Osteoblast (primary cell): ENCODE measurements around the gene WDR88. TPM values are rescaled to one million over a fixed set of nuclear protein-coding genes. Genes with fewer than 3 reads are reported as not detected.

Source experiments
- DNase-seq: peaks from one replicate; pipeline ENCODE4 v3.0.0; 2011; ENCODE audit warnings: low spot score, mixed read lengths; ENCODE audit not compliant: insufficient read length; ENCODE audit errors: missing footprints
- H2AFZ ChIP-seq: 2 replicates; pipeline ENCODE4 v1.6.0; 2011; ENCODE audit warnings: mild to moderate bottlenecking, low read length
- H3K27ac ChIP-seq: 2 replicates; pipeline ENCODE4 v1.5.1; 2011; ENCODE audit warnings: mild to moderate bottlenecking, low read depth, low read length, moderate library complexity
- H3K27me3 ChIP-seq: 2 replicates; pipeline ENCODE4 v1.6.0; 2012; ENCODE audit warnings: mild to moderate bottlenecking, control low read depth, inconsistent platforms, low read length, moderate library complexity; ENCODE audit not compliant: insufficient read depth
- H3K36me3 ChIP-seq: 2 replicates; pipeline ENCODE4 v1.5.1; 2011; ENCODE audit warnings: mild to moderate bottlenecking, low read length, control low read depth, moderate library complexity; ENCODE audit not compliant: insufficient read depth
- H3K4me1 ChIP-seq: 2 replicates; pipeline ENCODE4 v1.5.1; 2011; ENCODE audit warnings: mild to moderate bottlenecking, low read length, control low read depth, moderate library complexity; ENCODE audit not compliant: insufficient read depth
- H3K4me2 ChIP-seq: 2 replicates; pipeline ENCODE4 v1.6.0; 2011; ENCODE audit warnings: mild to moderate bottlenecking, low read length; ENCODE audit not compliant: insufficient read depth
- H3K4me3 ChIP-seq: fragments of 200-600 bp; sonication (generic); 3 replicates; pipeline ENCODE4 v1.5.1; 2012; ENCODE audit warnings: mild to moderate bottlenecking, low read length, inconsistent platforms; ENCODE audit not compliant: insufficient read depth
- H3K79me2 ChIP-seq: 2 replicates; pipeline ENCODE4 v1.6.0; 2012; ENCODE audit warnings: mild to moderate bottlenecking, low read length, control low read depth, inconsistent platforms; ENCODE audit not compliant: insufficient read depth
- H3K9me3 ChIP-seq: 2 replicates; pipeline ENCODE4 v1.5.1; 2011; ENCODE audit warnings: low read depth, low read length, control low read depth
- H4K20me1 ChIP-seq: 2 replicates; pipeline ENCODE4 v1.6.0; 2012; ENCODE audit warnings: mild to moderate bottlenecking, low read length, control low read depth; ENCODE audit not compliant: insufficient read depth
- CTCF ChIP-seq: IDR thresholded peaks from 2 replicates; pipeline ENCODE4 v1.5.1; 2011; ENCODE audit warnings: mild to moderate bottlenecking, low read depth, low read length, moderate library complexity; ENCODE audit errors: extremely low read depth
- total RNA-seq: library from RNA; depleted of rRNA; stranded (reverse); fragments of >200 nt; gene quantifications from 2 replicates; pipeline ENCODE4 v1.2.3, GENCODE V29; 2012

The WDR88 gene
- total RNA-seq, 1 donor: not detected

GRCh38 chr19:33176670-33177416, 44.9 kb downstream of the WDR88 start:
- Histone ChIP-seq H3K27ac (peak overlapping the region; percentile 85), H3K36me3 (no peaks in the 10 kb centered on the region), H3K27me3 (no peaks in the 10 kb centered on the region), H2AFZ (peak overlapping the region; percentile 95), H3K9me3 (no peaks in the 10 kb centered on the region), H3K4me3 (peak overlapping the region; percentile 89), H3K79me2 (peaks cover 12% of the 10 kb centered on the region), H3K4me1 (peaks cover 22% of the 10 kb centered on the region), H4K20me1 (no peaks in the 10 kb centered on the region), H3K4me2 (peak overlapping the region; percentile 93)
- DNase-seq: peak; percentile 99
- TF ChIP-seq CTCF: no peak

- peak overlapping the region; percentile 74 for H2AFZ ChIP-seq
- no peaks in the 10 kb centered on the region for H3K27me3 ChIP-seq
- peaks cover 18% of the 10 kb centered on the region for H3K4me1 ChIP-seq
- peak overlapping the region; percentile 70 for H3K4me3 ChIP-seq
- peak; percentile 94 for DNase-seq
- peaks cover 12% of the 10 kb centered on the region for H3K79me2 ChIP-seq
- no peak for TF ChIP-seq CTCF
- peak overlapping the region; percentile 66 for H3K27ac ChIP-seq
- H3K9me3 ChIP-seq: no peaks in the 10 kb centered on the region
- no peaks in the 10 kb centered on the region for H3K36me3 ChIP-seq
- H4K20me1 ChIP-seq: no peaks in the 10 kb centered on the region
- H3K4me2 ChIP-seq: peak overlapping the region; percentile 87
Observed at GRCh38 chr19:33177417-33177979, 45.6 kb downstream of the WDR88 start.

- H3K79me2 ChIP-seq: no peaks in the 10 kb centered on the region
- no peak overlapping the region for H3K4me2 ChIP-seq
- no peaks in the 10 kb centered on the region for H4K20me1 ChIP-seq
- H3K4me1 ChIP-seq: peaks cover 4% of the 10 kb centered on the region
- no peak for TF ChIP-seq CTCF
- no peak overlapping the region for H3K27ac ChIP-seq
- no peak overlapping the region for H3K4me3 ChIP-seq
- no peaks in the 10 kb centered on the region for H3K27me3 ChIP-seq
- H3K36me3 ChIP-seq: no peaks in the 10 kb centered on the region
- no peak overlapping the region for H2AFZ ChIP-seq
- no peak for DNase-seq
- H3K9me3 ChIP-seq: no peaks in the 10 kb centered on the region
Observed at GRCh38 chr19:33186431-33187182, 54.7 kb downstream of the WDR88 start.

- H3K27me3 ChIP-seq: no peaks in the 10 kb centered on the region
- no peak overlapping the region for H2AFZ ChIP-seq
- peaks cover 4% of the 10 kb centered on the region for H3K4me1 ChIP-seq
- H3K27ac ChIP-seq: no peak overlapping the region
- no peaks in the 10 kb centered on the region for H3K79me2 ChIP-seq
- no peaks in the 10 kb centered on the region for H4K20me1 ChIP-seq
- DNase-seq: no peak
- no peaks in the 10 kb centered on the region for H3K9me3 ChIP-seq
- no peak for TF ChIP-seq CTCF
- no peaks in the 10 kb centered on the region for H3K36me3 ChIP-seq
- no peak overlapping the region for H3K4me3 ChIP-seq
- H3K4me2 ChIP-seq: no peak overlapping the region
Observed at GRCh38 chr19:33187183-33187540, 55.2 kb downstream of the WDR88 start.
